HG03135 (cell line): Measurements from ENCODE around the gene TRERF1.
"Not testable (repeated sequence)": the region's sequence is repeated elsewhere in the genome, so short reads cannot be mapped to it uniquely, and the experiment has no call there.

Source experiments
- ATAC-seq: cut with Tn5 transposase; IDR thresholded peaks from one replicate; pipeline ENCODE4 v1.9.1; 2021; ENCODE audit warnings: mild to moderate bottlenecking, moderate library complexity; ENCODE audit not compliant: unreplicated experiment

The TRERF1 gene

DNA sequence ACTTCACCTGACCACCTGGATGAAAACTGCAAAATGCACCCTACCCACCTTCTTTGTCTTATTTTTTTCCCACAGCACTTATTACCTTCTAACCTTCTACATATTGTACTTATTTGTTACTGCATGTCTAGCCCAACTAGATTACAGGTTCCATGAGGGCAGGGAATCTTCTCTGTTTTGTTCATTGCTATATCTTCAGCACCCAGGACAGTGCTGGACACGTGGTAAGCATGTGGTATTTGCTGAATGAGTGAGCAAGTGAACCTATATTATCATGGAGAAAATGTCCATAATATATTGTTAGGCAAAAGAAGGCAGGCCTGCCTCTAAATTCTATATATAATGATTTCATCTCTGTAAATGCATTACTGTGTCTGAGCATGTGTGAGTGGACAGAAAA lies 107.0 kb downstream of the TRERF1 start:
- ATAC-seq, result no peak

- no peak for ATAC-seq
These were observed 109.8 kb downstream of the TRERF1 start for GRCh38 chr6:42341771-42342553.

DNA sequence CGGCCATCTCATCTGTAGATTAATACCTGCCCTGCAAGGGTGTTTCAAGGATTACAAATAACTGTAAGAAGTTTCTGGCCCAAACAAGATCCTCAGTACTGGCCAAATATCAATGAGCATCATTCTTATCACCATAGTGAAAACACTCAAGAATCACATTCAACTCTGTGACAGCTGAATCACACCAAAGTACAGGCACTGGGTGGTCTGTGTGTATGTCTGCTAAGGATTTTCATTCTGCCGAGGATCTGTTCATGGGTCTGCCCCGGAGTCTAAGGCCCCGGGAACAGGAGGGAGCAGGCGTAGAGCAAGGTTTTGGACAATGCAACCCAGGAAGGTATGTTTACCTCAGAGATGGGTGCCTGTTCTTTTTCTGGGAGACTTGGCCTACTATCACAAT lies 110.5 kb downstream of the TRERF1 start:
- ATAC-seq, result no peak

DNA sequence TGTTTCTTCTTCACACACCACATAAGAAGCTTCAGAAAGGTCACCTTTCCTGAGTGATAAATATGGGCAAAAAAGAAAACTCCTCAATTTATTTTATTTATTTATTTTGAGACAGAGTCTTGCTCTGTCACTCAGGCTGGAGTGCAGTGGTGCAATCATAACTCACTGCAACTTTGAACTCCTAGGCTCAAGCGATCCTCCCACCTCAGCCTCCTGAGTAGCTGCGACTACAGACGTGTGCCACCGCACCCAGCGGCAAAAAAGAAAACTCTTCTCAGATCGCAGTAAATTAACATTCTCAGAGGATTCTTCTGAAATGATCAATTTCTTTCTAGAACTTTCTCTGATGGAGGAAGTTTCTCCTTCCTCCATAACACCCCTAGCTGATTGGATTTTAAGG lies 111.2 kb downstream of the TRERF1 start:
- no peak for ATAC-seq

GRCh38 chr6:42339991-42340401 lies 111.7 kb downstream of the TRERF1 start:
- no peak for ATAC-seq

DNA sequence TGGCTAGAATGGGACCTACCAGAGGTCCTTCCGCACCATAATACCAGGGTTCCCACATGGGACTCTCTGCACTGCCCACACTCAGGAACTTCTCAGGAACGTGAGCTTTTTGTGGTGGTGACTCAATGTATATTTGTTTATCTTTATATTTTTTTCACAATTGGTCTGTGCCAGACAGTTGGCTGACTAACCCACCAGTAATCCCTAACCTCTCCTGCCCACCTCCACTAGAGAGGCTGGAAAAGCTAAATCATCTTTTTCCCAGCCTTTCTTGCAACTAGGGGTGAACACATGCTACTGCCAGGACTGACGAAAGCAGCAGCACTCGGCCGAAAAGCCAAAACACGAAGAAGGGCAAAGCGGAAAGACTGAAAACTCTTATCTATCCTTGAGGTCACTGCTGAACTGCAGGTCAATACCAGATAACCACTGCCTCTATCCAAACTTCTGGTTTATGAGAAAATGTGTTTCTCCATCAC lies 112.9 kb downstream of the TRERF1 start:
- no peak for ATAC-seq

- ATAC-seq, result no peak
These were observed 113.6 kb downstream of the TRERF1 start for GRCh38 chr6:42337985-42338743.

GRCh38 chr6:42336431-42336830 lies 115.3 kb downstream of the TRERF1 start:
- ATAC-seq, result no peak

- no peak for ATAC-seq
These were observed 115.8 kb downstream of the TRERF1 start for GRCh38 chr6:42335896-42336295.

DNA sequence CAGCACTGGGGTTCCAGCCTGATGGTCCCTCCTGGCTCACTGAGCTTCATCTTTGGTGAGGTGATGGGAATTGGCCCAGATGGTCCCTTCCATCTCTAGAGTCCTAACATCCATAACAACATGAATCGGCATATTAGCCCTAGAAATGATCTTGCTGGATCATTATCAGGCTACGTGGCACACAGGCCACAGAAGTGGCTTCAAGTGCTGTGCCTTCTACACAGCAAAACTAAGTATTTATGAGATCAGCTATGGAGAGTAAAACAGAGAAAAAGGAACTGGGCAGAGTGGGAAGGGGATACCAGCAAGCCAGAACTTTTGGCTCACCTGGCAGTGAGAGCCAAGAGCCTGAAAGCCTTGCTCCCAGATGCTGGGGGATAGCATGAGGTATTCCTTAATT lies 116.9 kb downstream of the TRERF1 start:
- ATAC-seq, result no peak

GRCh38 chr6:42333612-42334011 lies 118.1 kb downstream of the TRERF1 start:
- ATAC-seq, result no peak

DNA sequence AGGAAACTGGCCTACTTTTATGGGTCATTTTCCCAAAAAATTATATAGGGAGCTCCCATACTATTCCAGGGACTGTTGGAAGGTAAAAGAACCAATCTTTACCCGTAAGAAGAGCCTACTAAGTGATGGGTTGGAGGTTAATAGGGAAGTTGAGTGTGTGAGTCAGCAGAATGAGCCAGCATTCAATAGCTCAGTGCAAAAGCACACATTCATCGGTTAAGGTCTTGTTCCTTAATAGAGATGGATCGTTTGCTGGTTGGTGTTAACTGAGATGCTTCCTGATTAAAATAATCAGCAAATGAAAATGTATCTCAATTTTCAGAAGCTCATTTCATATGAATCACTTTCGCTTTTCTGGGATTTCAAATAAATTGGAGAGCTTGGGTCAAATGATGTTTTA lies 118.8 kb downstream of the TRERF1 start:
- no peak for ATAC-seq

- no peak for ATAC-seq
These were observed 120.7 kb downstream of the TRERF1 start for GRCh38 chr6:42331019-42331418.

- no peak for ATAC-seq
These were observed 125.5 kb downstream of the TRERF1 start for GRCh38 chr6:42326248-42326647.

DNA sequence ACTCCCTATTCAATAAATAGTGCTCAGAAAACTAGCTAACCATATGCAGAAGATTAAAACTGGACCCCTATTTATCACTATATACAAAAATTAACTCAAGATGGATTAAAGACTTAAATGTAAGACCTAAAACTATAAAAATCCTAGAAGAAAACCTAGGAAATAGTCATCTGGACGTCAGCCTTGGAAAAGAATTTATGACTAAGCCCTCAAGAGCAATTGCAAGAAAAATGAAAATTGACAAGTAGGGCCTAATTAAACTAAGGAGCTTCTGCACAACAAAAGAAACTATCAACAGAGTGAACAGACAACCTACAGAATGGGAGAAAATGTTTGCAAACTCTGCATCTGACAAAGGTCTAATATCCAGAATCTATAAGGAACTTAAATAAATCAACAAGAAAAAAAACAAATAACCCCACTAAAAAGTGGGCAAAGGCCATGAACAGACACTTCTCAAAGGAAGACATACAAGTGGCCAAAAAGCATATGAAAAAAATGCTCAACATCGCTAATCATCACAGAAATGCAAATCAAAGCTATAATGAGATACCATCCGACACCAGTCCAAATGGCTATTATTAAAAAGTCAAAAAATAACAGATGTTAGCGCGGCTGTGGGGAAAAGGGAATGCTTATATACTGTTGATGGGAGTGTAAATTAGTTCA lies 126.9 kb downstream of the TRERF1 start:
- not testable (repeated sequence) for ATAC-seq

- no peak for ATAC-seq
These were observed 129.1 kb downstream of the TRERF1 start for GRCh38 chr6:42322676-42323075.

DNA sequence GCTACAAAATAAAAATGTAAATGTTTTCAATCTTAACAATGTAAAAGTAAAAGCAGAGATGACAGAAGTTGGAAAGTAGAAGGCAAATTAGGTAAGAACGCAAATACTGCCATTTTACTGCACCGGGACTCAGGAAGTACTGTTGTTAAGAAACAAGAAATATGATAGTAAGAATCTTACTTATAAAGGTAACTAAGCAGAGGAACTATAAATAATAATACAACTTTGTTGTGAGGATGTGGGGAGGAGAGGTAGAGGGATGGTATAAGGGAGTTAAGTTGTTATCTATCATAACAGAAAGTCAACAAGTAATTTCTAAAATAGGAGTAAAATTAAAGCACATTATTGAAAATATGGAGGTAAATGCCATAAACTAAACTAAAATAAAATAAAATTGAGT lies 129.8 kb downstream of the TRERF1 start:
- no peak for ATAC-seq

GRCh38 chr6:42320762-42321161 lies 131.0 kb downstream of the TRERF1 start:
- ATAC-seq, result no peak

DNA sequence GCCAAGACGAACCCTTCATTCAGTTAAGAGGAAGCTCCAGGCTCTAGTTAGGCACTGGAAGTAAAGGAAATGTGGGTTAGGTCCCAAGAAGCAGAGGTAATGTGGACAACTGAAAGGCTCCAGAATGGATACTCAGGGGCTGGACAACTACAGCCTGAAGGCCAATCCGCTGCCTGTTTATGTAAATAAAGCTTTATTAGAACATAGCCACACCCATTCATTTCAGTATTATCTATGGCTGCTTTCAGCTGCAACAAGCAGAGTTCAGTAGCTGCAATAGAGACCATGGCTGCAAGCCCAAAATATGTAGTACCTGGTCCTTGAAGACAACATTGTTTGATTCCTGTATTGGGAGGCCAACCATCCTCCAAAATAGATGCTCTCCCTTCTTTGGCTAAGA lies 133.2 kb downstream of the TRERF1 start:
- ATAC-seq, result no peak

DNA sequence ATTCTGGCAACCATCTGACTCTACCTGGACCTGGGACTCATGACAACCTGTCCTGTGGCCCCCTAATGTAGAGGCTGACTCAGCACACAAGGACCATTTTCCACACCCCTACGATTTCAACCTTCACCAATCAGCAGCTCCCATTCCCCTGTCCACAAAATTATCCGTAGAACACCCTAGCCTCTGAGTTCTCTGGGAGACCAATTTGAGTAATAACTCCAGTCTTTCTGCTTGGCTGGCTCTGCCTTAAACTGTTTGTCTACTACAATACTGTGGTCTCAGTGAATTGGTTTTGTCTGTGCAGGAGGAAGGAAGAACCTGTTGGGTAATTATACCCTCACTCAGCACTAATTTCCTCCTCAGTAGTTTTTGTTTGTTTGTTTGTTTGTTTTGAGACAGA lies 134.7 kb downstream of the TRERF1 start:
- ATAC-seq, result no peak
